Retina (tissue), 1 donor: ENCODE data around the gene KIRREL3.

Source experiments
- DNase-seq: peaks from one replicate; pipeline ENCODE4 v3.0.0-alpha.2; 2016

The KIRREL3 gene

DNA sequence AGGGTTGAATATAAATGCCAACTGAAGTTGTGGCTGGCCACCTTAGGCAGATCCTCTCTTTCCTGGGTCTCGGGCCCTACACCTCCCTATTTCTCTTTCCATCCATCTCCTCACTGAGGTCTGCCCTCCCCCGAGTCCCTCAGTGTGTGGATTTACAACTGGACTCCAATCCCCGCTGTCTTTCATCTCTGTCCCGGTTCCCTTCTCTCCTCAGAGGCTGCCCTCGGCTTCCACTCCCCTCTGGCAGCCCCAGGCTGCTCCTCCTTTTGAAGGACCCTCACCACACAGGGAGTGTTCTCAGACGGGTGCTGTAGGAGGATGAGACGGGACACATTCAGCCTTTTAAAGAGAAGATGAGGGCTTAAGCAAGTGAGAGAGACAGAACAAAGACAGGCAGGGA, 478.0 kb downstream of the KIRREL3 start:
- no peak for DNase-seq

DNA sequence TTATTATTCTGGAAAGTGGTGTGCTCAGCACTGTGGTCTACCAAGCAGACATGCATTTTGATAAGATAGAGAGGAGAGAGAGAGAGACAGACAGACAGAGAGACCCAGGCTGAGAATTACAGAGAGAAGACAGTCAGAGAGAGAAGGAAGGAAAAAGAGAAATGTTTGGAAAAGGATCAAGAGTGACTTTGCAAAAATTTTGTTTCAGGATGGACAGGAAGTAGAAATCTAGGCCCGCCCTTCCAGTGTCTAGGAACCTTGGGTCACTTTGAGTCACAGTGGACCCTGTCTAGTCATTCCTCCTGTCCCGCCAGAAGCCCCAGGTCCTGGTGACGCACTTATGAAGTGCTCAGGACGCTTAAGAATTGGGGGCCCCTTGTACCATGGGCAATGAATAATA, 478.4 kb downstream of the KIRREL3 start:
- DNase-seq, result no peak

DNA sequence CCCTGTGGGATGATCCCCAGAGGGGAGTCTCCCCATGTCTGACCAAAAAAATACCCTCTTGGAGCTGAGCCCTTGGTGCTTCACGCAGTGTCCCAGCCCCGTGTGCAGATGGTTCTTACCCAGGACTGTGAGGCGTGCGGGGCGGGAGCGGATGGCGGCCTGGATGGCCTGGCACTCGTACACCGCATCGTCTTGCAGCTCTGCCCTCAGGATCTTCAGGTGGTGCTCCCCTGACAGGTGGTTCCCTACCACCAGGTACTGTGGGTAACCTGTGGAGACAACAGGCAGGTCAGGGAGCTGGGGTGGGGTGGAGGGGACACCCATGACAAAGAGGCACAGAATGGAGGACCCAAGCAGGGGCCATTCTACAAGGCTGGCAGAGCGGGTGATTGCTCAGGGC, 479.4 kb downstream of the KIRREL3 start:
- no peak for DNase-seq

DNA sequence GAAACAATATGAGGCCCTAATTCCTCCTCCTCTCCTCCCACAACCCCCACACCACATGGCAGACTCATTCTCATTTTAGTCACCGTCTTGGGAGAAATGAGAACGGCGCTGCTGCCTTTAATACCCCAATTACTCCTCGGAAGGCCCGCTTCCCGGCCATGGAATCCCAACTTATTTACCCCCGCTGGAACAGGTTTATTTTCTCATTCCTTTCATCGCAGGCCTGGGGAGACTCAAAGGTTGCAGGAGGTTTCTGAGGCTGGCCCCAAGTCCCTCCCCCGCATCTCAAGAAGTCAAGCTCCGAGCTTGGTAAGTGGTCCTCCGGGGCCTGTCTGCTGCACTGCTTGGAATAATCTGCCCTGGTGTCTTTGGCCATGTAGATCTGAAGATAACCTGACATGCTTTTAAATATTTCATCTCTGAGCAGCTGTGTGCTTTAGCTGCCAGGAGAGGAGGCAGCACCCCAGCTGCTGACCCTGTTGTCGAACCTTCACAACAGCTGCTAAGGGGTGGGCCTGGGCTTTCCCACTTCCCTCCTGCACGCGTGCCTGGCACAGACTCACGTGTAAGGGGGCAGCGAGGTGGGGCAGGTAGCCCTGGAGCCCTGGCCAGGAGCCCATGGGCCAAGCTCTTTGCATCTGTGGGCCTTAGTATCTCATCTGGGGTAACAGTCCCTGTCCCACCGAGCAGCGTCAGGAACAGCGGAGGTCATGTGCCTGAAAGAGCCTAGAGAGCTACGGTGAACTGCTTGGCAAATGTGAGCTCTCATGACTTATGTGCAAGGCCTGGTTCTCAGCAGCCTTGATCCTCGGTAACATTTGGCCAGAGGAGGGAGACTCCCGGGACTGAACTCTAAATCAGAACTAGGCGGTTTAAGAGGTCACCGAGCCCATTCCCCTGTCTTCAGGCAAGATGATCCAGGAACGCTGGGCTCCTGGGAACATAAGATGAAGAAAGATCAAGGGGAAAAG, 480.5 kb downstream of the KIRREL3 start:
- DNase-seq, result peak; percentile 72

DNA sequence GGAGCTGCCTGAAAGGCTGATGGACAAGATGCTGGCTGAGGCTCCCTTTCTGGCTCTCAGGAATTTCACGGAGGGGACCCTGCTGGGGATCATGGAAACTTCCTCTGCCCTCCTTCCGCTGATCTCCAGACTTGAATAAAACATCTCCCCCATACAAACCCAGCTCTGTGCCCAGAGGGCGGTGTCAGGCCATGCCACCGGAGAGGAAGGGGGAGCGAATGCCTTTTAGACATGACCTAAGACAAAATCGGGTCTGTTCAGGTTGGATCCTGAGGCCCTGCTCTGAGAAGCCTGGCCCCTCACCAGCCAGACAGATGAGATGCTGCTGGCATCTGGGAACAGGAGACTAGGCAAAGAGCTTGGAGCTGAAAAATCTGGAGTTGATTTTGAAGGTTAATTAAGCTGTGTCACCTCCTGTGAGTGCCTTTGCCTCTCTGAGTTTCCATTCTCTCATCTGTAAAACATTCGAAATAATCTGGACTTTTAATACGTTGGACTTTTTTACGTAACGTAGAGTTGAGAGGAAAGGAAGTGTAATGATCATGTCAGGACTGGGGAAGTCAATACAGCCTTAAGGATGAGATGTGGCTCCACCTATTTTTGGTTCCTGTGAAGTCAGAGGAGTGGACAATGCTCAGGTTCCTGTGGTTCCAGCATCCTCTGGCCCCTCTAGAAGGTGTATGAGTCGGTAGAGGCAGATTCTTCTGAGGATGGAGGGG, 481.4 kb downstream of the KIRREL3 start:
- no peak for DNase-seq

DNA sequence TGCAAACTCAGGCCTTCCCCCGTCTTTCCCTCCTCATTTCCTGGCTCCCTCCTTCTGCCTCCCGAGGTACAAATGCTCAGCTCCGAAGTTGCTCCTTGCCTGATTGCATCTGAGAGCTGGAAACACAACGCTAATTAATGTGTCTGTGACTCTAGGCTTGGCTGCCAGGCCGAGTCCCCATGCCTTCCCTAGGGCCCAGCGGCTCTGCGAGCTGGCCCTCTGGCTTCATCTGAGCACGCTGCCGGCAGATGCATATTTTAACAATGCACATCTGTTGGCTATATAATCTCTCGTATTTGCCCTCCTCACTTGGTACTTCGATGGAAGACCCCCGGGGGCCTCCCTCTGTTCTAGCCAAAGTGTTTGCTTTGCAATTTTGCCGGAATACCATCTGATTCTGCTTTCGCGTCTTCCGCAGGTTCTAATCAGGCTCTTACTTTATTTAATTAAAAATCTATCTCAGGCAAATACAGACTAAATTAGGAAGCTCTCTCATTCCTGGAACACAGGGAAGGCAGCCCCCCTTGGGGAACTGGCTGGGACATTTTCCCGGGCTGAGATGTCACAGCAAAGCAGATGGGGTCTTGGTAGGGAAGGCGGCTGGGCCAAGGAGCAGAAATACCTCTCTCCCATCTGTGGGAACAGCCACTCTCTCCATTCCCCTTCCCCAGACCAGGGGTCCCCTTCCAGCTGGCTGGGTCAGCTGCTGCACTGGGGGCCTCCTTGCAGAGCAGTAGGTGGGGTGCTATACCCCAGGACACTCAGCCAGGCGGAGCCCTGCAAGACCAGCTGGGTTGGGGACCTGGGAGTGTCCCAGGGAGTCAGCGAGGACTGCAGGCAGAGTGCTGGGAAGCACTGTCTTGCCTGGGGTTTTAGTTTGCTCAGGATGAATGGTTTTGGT, 482.2 kb downstream of the KIRREL3 start:
- DNase-seq, result peak; percentile 54

DNA sequence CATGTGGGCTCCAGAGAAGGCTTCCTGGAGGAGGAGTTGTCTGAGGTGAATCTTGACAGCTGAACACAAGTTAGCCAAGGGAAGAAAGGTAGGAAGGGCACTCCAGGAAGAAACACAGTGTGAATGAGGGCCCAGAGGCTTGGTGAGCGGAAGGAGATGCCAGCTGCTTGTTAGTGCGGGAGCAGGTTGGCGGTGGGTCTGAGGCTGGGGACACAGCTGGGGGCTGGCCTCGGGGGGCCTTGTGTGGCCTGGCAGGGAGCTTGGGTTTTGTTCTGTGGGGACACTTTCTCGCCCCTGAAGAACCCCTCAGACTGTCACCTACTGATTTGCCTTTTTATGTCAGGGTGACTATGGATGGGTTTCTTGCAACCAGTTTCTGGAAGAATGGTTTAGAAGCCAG, 485.1 kb downstream of the KIRREL3 start:
- no peak for DNase-seq

DNA sequence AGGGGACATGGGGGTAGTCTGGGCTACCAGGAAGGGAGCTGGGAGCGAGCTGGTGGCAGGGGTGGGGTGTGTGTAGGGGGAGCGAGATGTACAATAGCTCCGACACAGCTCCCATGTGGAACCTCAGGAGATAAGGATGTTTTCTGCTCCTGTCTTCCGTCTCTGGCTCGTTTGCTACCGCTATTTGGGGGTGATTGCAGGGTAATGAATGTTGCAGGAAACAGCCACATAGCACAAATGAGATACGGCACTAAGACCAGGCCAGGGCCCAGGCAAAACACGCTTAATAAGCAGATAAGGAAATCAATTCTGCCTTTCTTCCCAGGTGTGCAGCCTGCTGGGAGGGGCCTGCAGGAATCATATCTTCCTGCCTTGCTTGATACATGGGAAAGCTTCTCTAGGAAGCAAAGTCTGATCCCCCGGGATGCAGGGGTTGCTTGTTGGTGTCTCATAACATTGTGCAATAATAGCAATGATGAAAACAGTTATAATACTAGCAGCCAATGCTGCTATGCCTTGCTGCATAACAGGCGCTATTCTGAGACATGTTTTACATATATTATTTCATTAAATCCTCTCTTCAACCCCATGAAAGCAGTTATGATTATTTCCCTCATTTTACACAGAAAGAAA, 486.4 kb downstream of the KIRREL3 start:
- DNase-seq, result no peak

DNA sequence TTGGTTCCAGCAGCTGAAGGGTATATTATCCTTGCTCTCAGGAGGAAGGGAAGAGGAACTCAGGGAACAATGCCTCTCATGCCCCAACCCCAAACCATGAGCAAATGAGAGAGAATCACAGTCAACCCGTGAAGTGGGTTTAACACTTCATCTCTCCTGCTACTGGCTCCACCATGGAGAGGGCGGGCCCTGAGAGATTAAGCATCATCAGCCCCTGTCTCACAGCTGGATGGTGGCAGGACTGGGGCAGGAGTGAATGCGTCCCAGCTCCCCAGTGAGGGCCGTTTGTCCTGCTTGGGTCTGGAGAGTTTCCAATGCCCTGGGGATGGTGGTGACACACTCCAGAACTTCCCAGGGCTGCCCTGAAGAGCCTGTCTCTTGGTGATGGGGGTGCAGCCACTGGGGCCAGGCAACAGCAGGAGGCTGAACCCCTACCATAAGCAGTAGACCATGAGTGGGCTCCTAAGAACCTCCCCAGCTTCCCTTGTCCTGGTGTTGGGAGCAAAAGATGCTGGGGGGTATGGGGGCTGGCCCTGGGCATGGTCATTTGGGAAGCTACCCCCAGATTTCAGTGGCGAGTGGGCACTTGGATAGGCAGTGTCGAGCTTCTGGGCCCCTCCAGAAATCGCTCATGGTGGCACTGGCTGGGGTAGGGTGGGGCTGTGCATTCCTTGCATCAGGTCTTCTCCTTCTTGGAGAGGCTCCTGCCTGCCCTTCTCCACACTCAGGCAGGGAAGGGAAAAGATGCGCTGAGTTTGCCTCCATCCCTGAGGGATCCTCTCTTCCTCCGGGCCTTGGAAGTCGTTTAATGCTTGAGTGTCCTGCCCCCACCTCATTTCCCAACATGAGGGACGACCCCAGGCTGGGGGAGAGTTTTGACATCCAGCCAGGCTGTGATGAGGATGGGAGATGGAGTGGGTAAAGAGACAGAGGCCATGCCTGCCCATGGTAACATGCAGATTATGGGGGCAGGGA, 487.5 kb downstream of the KIRREL3 start:
- DNase-seq, result no peak

DNA sequence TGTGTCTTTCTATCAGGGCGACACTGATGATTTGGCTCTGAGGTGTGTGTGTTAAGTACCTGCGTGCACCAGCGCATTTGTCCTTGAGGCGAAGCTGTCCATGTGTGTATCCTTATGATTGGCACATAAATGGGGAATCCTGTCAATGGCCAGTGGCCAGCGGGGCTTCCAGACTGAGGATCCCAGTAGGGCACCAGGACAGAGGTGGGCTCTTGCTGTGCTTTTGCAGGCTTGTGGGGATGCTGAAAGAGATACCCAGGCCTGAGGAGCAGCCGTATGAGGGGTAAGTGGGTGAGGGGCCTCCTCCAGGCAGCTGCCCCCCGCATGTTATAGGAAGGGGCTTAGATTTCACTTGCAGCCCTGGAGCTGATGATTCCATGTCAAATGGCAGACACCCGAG, 488.3 kb downstream of the KIRREL3 start:
- no peak for DNase-seq

DNA sequence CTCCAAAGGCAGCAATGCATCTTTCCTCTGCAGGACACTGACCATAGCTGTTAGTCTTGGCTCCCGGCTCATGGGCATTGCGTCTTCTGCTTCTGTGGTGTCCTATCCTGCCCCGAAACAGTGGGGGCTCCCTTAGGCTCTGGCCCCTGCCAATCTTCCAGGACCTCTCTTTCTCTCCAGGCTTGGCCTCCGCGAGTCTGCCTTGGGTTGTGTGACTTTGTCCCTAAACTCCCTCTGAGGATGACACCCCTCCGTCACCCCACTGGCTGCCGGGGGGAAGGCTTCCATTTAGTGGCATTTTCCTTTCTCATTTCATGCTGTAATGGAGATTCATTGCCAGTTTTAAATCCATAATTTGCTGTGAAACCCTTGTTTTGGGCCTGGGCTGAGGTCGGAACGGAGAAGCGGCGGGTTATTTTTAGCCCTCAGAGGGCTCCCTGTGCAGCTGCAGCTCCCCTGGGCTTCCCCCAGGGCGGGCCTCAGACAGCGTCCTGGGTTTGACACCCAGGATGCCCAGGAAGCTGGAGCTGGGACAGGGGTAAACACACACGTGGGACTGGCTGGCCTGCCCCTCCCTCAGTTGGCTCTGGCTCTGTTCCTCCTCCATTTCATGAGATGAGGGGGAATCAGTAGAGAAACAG, 489.0 kb downstream of the KIRREL3 start:
- no peak for DNase-seq

DNA sequence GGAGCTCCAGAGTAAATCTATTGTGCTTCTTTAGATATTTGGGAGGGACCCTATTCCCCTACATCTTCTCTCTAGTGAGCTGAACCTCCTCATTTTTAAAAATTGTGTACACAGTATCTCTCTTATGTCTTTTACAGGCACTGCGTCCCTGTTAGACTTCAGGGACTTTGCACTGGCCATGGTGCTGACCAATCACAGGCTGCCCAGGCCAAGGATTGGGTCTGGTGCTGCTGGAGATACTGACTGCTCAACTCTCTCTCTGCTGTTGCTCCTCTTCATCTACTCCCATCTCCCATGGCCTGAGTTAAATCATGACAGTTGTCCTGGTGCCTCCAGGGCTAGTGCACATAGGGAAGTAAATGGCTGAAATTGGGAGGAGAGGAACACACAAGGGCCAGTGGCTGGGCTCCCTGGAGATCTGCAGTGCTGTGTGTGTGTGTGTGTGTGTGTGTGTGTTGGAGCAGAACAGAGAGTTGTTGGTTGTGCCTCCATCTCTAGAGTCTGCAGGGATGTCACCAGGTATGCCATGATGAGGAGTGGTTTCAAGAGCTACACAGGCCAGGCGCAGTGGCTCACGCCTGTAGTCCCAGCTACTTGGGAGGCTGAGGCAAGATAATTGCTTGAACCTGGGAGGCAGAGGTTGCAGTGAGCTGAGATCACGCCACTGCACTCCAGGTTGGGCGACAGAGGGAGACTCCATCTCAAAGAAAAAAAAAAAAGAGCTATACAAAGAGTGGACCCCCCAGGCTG, 489.8 kb downstream of the KIRREL3 start:
- no peak for DNase-seq

DNA sequence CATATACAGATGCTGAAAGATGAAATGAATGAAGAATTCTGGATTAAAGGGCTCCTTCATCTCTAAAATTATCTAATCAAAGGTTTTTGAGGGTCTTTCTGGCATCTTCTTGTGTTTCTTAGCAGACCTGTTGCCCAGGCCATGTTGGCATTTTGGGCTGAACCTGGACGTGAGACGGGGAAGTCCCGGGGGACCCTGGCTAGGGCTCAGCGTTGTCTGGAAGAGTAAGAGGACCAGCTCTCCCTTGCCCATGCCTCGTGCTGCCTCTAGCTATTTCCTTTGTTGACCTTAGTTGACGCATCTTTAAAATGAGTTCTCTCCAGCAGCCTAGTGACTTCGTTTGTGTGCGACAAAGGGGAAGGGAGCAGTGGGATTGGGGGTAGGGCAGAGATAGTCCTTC, 492.9 kb downstream of the KIRREL3 start:
- DNase-seq, result no peak

DNA sequence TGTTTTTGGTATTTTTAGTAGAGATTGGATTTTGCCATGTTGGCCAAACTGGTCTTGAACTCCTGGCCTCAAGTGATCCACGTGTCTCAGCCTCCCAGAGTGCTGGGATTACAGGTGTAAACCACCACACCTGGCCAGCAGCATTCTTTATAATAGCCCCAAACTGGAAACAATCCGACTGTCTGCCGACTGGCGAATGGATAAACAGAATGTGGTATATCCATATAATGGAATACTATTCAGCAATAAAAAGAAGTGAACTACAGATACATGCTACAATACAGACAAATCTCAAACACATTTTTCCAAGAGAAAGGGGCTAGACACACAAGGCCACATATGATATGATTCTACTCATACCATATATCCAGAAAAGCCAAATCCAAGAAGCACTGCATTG, 493.8 kb downstream of the KIRREL3 start:
- DNase-seq, result no peak

DNA sequence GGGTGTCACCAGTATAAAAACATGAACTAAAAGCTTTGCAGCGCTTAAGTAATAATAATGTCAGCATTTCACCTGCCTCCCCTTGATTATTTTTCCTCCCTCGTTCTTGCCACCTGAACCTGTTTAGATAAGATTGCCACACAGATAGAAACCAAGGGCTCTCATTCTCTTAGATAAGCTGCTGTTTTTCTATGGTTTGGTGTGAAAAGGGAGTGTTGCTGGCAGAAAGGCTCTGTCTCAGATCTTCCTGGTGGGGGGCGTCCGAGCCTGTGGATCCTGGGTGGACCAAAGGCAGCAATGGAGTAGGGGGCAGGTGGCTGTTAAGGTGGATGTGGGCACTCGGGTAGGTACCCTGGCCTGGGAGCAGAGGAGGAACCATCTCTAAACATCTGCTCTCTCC, 497.6 kb downstream of the KIRREL3 start:
- no peak for DNase-seq

DNA sequence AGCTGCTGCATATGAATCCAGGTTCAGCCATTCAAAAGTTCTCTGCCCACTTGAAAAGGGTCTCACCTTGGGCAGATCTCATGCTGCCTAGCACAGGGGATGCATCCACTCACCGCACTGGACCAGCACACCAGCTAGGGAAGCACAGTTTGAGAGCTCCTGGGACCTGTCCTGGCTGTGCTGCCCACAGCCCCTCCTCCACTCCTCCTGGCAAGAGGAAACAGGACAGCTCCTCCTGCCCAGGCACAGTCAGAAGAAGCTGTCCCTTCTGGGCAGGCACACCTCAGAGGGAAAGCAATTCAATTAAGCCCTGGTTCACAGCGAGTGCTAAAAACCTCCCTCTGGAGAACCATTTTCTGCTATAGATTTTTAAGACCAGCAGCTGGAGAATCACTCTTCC, 498.4 kb downstream of the KIRREL3 start:
- DNase-seq, result no peak

DNA sequence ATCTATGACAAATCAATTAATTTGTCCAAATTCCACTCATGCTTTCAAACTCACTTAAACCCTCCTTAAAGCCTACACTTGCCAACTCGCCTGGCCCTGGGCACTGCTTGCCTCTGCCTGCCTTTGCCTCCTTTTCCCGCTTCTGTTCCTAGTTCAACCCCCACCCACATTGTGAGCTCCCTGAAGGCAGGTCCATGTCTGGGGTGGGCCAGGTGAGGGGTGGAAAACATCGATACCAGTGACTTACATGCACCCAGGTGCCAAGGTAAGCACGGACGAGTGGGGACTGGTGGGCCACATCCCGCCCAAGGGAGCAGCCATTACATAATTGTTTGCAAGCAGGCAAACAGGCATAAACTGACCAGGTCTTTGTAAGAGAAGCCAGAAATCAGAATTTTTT, 498.9 kb downstream of the KIRREL3 start:
- no peak for DNase-seq

DNA sequence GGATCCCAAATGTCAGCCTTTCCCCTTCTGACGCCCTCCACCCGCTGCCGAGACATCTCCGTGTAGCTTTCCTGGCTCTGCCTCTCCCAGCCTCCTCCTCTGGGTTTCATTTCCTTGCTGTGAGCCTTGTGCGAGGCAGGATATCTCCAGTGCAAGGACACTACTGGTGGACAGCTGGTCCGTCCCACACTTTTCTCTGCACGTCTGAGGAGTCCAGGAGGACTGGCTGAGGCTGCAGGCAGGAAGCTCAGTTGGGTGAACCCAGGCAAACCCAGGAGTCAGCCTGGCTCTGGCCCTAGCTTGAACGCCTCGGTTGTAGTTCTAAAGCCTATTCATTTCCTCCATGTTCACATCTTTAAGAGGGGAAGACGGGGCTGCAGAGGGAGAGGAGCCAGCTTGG, 499.6 kb downstream of the KIRREL3 start:
- no peak for DNase-seq

DNA sequence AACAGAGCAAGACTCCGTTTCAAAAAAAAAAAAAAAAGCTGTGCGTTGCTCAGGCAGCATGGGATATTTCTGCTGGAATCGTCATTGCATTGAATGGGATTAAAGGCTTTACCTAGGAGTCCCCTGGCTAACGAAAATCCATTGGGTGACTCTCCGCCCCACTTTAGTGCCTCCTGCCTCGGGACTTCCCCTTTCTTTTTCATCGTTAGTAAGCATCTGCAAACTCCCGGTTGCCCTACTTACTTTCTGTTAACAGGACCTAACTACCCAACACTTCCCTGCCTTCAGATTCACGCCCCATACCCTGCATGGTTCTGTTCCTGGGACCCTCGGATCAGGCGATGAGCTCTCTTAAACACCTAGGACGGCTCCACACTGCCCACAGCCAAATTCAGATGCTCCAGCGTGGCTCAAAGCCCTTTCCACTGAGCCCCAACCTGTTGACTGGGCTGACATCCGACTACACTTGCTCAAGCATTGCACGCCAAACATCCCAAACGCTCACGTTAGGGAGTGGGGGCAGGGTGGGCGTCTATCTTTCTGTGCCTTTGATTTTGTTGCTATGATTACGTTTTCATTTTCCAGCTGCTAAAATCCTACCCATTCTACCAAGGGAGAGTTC, 501.3 kb downstream of the KIRREL3 start:
- DNase-seq, result no peak

DNA sequence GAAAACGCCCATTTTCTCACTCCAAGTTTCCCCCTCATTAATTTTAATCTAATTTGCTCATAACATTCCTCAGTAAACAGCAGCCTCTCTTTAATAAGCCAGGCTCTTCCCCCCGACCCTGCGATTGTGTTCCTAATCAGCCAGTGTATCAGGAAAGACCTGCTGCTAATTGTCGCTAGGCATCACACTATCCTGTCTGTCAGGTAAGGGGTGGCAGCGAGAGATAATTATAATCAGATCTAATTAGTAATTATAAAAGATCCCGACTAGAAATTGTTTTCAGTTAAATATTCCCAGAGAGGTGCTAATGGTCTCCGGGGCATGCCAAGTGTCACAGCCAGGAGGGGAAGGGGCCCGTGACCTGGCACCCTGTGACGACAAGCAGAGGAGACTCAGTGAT, 502.3 kb downstream of the KIRREL3 start:
- DNase-seq, result no peak
